Activated CD4-positive, alpha-beta memory T cell treated with anti-CD3 and anti-CD28 coated beads for 36 hours (primary cell): Measurements from ENCODE around the gene TFR2. TPM values are rescaled to one million over a fixed set of nuclear protein-coding genes. Genes with fewer than 3 reads are reported as not detected.
A peak's percentile ranks its signal among the peaks of the same experiment; 100 is the strongest.

Experiments used
- CTCF ChIA-PET: fragments of 350-600 bp; sonication (Branson Sonifier 250); formaldehyde crosslinking; loops from one replicate; lab custom pipeline; 2021; ENCODE audit warnings: antibody characterized with exemption, inconsistent platforms; lab: Charles Lee
- POLR2A ChIA-PET: fragments of 350-600 bp; sonication (Branson Sonifier 250); formaldehyde crosslinking; loops from one replicate; lab custom pipeline; 2021; ENCODE audit warnings: antibody characterized with exemption; lab: Charles Lee
- DNase-seq: peaks from one replicate; pipeline ENCODE4 v3.0.0-alpha.2; 2020
- H3K27ac Mint-ChIP-seq: one replicate; pipeline ENCODE4 v1.8.0; 2021; ENCODE audit warnings: mixed read lengths
- H3K27me3 Mint-ChIP-seq: one replicate; pipeline ENCODE4 v1.8.0; 2021; ENCODE audit warnings: mixed read lengths
- H3K36me3 Mint-ChIP-seq: one replicate; pipeline ENCODE4 v1.8.0; 2021; ENCODE audit warnings: mixed read lengths
- H3K4me1 Mint-ChIP-seq: one replicate; pipeline ENCODE4 v1.8.0; 2021; ENCODE audit warnings: low read depth, mixed read lengths
- H3K4me3 Mint-ChIP-seq: one replicate; pipeline ENCODE4 v1.8.0; 2021; ENCODE audit warnings: mild to moderate bottlenecking, mixed read lengths
- H3K9me3 Mint-ChIP-seq: one replicate; pipeline ENCODE4 v1.8.0; 2021; ENCODE audit warnings: mixed read lengths
- intact Hi-C: fragments of 100-400 bp; cut with micrococcal nuclease; formaldehyde crosslinking; loops from one replicate; pipeline ENCODE4 v1.15.1; 2023
- total RNA-seq, 2 experiments: library from RNA; stranded (reverse); gene quantifications; one replicate each; pipeline ENCODE4 v1.2.3, GENCODE V29; 2021

Gene TFR2
- total RNA-seq, 2 experiments from 2014 or later, result 8.7 to 9.9 TPM

DNA sequence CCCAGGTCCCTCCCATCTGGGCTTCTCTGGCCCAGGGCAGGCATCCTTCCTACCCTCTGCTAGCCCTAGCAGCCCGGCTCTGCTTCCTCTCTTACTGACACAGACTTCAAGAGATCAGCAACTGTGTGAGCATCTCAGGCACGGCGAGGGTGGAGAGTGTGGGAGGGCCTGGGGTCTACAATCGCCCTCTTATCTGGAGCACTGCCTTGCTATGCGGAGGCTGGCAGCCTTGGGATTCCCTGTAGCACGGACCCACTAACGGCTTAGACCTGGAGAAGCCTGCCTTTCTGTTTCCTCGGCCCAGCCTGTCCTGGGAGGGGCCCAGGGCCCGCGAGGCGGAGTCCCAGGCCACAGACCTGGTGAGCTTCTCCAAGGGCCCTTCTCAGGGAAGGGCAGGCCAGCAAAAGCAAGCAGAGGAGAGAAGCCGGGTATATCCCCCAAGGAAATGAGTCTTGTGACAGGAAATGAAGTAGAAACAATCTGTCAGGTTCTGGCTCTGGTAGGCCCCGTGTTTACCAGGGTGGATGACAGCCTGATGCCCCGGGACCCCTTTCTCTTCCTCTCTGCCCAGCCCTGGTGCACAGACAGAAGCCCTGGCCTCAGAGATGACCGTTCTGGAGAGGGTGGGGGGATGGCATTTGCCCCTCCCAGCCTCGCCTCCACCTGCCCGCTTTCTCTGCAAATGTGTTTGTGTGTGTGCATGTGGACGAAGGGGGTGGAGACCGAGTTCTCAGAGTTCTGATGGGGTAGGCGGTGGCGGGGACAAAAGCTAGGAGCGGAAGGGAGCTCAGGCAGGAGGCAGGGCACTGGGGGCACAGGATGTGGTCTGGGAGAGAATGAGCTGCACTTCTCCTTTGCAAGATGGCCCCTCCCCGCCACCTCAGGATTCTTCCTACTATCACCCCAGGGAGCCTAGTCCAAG is 58.0 kb downstream of the TFR2 start:
- intact Hi-C loops, result loop anchor here (1.0 kb wide), 1 partner anchor 37 kb away; no protein-coding TSS in a partner anchor
- ChIA-PET POLR2A (interaction anchor here (0.6 to 4.1 kb wide), 7 partner anchors 13 to 154 kb away, joined by 3 to 31 read pairs (median 5); partner anchors contain the start of genes MOSPD3 and ZCWPW1), CTCF (interaction anchor here (0.5 to 4.6 kb wide), 10 partner anchors 12 to 142 kb away, joined by 3 to 38 read pairs (median 8); partner anchors contain the start of genes GIGYF1 and POP7)
- Mint-ChIP-seq H3K27me3 (peaks cover 2% of the 10 kb centered on the region), H3K4me3 (peak overlapping the region; percentile 85), H3K4me1 (peaks cover 20% of the 10 kb centered on the region), H3K9me3 (no peaks in the 10 kb centered on the region), H3K36me3 (peaks cover 16% of the 10 kb centered on the region), H3K27ac (peak overlapping the region; percentile 98)
- DNase-seq, result peak; percentile 87

DNA sequence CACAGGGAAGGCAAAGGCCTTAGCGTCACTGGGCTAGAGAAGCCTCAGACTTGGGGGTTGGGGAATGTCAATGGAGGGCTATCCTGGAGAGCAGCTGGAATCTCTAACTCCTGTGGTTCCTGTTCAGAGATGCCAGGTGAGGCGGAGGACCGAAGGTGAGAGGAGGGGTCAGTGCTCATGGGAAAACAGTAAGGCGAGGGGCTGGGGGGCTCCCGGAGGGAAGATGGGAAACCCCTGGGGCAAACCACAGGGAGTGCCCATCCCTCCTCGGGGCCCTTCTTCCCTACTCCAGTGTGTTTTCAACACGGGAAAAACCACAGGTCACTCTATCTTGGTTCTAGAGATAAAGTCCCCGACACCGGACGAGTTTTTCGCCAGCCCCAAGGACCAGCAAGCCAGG is 58.7 kb downstream of the TFR2 start:
- Mint-ChIP-seq H3K27me3 (peaks cover 2% of the 10 kb centered on the region), H3K4me1 (peaks cover 20% of the 10 kb centered on the region), H3K9me3 (no peaks in the 10 kb centered on the region), H3K4me3 (no peak overlapping the region), H3K27ac (peak overlapping the region; percentile 98), H3K36me3 (peaks cover 17% of the 10 kb centered on the region)
- intact Hi-C loops, result loop anchor here (1.0 kb wide), 1 partner anchor 36 kb away; no protein-coding TSS in a partner anchor
- DNase-seq, result no peak
- ChIA-PET POLR2A (no interaction called here), CTCF (interaction anchor here (1.4 to 4.6 kb wide), 4 partner anchors 11 to 100 kb away, joined by 3 to 30 read pairs (median 14); no protein-coding TSS in a partner anchor)

GRCh38 chr7:100582041-100582579 is 59.2 kb downstream of the TFR2 start:
- intact Hi-C loops, result no loop called here
- Mint-ChIP-seq H3K9me3 (no peaks in the 10 kb centered on the region), H3K27me3 (peaks cover 2% of the 10 kb centered on the region), H3K4me1 (peaks cover 20% of the 10 kb centered on the region), H3K27ac (peak overlapping the region; percentile 98), H3K36me3 (peaks cover 19% of the 10 kb centered on the region), H3K4me3 (no peak overlapping the region)
- DNase-seq, result no peak
- ChIA-PET POLR2A (no interaction called here), CTCF (interaction anchor here (1.0 to 1.8 kb wide), 3 partner anchors 18 to 123 kb away, joined by 3 to 9 read pairs (median 7); no protein-coding TSS in a partner anchor)

DNA sequence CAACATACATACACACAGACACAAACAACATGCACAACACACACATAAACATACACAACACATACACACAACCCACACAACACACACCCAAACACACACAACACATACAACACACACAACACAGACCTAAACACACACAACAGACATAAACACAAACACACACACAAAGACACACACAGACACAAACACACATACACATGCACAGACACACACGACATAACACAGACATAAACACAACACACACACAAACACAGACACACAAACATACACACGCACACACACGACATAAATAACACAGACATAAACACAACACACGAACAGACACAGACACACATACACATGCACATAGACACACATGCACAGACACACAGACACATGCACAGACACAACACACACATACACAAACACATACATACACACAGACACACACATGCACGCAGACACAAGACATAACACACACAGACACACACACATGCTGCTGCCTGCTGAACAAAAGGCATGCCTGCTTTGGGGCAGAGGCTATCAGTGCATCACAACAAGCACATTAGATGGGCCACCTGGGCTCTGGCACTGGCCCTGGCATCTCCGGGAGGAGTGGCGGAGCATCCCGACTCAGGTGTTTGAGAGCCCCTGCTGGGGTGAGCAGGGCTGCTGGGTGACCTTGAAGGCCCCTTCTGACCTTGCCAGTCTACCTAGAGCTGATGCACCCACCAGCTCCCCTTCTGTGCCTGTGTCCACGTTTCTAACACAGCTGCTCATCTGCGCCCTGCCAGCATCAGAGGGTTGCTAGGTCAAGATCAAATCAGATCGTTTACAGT is 60.7 kb downstream of the TFR2 start:
- POLR2A ChIA-PET, result no interaction called here
- no peak overlapping the region for H3K27ac Mint-ChIP-seq
- CTCF ChIA-PET, result interaction anchor here (1.8 kb wide), 1 partner anchor 16 kb away, joined by 9 read pairs; no protein-coding TSS in a partner anchor
- H3K27me3 Mint-ChIP-seq, result no peaks in the 10 kb centered on the region
- peaks cover 24% of the 10 kb centered on the region for H3K36me3 Mint-ChIP-seq
- H3K9me3 Mint-ChIP-seq, result no peaks in the 10 kb centered on the region
- no peak for DNase-seq
- H3K4me1 Mint-ChIP-seq, result peaks cover 20% of the 10 kb centered on the region
- intact Hi-C loops, result no loop called here
- no peak overlapping the region for H3K4me3 Mint-ChIP-seq

DNA sequence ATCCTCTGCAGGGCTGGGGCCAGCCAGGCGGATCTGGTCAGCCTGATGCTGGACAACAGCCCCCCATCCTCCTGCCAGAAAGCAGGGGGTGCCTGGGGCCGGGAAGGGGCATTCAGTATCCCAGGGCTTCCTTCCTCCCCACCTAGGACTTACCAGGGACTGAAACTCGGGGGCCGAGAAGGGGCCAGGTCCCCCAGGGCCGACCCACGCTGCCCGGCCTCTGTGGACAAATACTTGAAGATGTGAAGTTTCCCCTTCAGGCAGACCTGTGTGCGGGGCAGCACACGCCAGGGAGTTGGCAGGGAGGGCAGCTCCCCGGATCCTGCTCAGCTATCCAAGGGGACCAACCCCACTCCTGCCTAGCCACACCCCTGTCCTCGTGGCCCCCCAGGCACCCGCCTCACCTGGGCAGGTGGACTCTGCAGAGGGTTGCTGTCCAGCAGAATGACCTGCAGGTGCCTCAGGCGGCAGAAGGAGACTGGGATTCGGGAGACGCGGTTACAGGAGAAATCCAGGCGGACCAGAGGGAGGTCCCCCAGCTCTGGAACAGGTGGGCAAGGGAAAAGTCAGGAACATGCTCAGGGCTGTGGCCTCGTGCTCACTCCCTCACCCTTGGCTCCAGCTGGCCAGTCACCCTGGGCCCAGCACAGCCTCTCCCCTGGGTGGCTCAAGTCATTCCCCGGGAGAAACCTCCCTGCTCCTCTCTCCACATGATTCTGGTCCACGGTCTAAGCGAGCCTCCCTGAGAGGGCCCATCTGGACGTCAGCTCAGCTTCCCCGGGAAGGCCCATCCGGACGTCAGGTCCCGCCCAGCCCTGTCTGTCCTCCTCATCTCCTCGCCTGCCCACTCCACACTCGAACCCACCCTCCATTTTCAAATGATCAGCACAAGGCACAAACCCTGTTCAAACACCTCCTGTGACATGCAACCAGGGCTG is 62.8 kb downstream of the TFR2 start:
- ChIA-PET POLR2A (no interaction called here), CTCF (interaction anchor here (0.9 to 1.3 kb wide), 2 partner anchors 13 to 127 kb away, joined by 3 to 5 read pairs; partner anchors contain the start of gene POP7)
- no peaks in the 10 kb centered on the region for H3K27me3 Mint-ChIP-seq
- H3K36me3 Mint-ChIP-seq, result peaks cover 34% of the 10 kb centered on the region
- H3K9me3 Mint-ChIP-seq, result no peaks in the 10 kb centered on the region
- intact Hi-C loops, result no loop called here
- no peak overlapping the region for H3K27ac Mint-ChIP-seq
- DNase-seq, result no peak
- no peak overlapping the region for H3K4me3 Mint-ChIP-seq
- peaks cover 15% of the 10 kb centered on the region for H3K4me1 Mint-ChIP-seq

DNA sequence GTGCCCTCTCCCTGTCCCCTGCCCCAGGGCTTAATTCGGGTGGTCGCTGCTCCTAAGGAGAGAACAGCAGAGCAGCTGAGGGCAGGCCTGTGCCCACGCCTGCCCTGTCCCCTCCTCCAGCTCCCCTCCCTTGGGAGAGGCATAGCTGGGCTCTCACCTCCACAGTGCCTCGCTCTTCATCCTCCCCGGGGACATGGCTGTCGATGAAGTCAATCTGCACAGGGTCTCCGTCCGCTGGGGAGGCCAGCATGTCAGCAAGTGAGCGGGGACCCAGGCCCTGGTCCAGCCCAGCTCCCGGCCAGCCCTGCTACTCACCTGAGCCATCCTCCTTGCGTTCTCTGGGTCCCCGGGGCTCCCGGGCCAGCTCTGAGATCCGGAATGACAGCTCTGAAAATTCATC is 63.8 kb downstream of the TFR2 start:
- Mint-ChIP-seq H3K27me3 (no peaks in the 10 kb centered on the region), H3K4me1 (peaks cover 4% of the 10 kb centered on the region), H3K9me3 (no peaks in the 10 kb centered on the region), H3K4me3 (no peak overlapping the region), H3K27ac (no peak overlapping the region), H3K36me3 (peaks cover 33% of the 10 kb centered on the region)
- intact Hi-C loops, result no loop called here
- no peak for DNase-seq
- ChIA-PET CTCF (interaction anchor here (1.3 kb wide), 1 partner anchor 128 kb away, joined by 5 read pairs; the partner anchor contains the start of gene POP7), POLR2A (no interaction called here)

GRCh38 chr7:100577103-100577502 is 64.2 kb downstream of the TFR2 start:
- Mint-ChIP-seq H3K27ac (no peak overlapping the region), H3K4me3 (no peak overlapping the region), H3K4me1 (peaks cover 1% of the 10 kb centered on the region), H3K36me3 (peaks cover 31% of the 10 kb centered on the region), H3K9me3 (no peaks in the 10 kb centered on the region), H3K27me3 (no peaks in the 10 kb centered on the region)
- ChIA-PET CTCF (interaction anchor here (1.3 kb wide), 1 partner anchor 129 kb away, joined by 5 read pairs; the partner anchor contains the start of gene POP7), POLR2A (no interaction called here)
- no peak for DNase-seq
- intact Hi-C loops, result no loop called here

- no peak for DNase-seq
- Mint-ChIP-seq H3K27me3 (no peaks in the 10 kb centered on the region), H3K9me3 (no peaks in the 10 kb centered on the region), H3K4me3 (no peak overlapping the region), H3K27ac (no peak overlapping the region), H3K4me1 (peaks cover 6% of the 10 kb centered on the region), H3K36me3 (peaks cover 30% of the 10 kb centered on the region)
- ChIA-PET CTCF (no interaction called here), POLR2A (no interaction called here)
- intact Hi-C loops, result no loop called here
These were observed 64.9 kb downstream of the TFR2 start for GRCh38 chr7:100576384-100576993.

- Mint-ChIP-seq H3K36me3 (peaks cover 25% of the 10 kb centered on the region), H3K27ac (no peak overlapping the region), H3K9me3 (no peaks in the 10 kb centered on the region), H3K4me3 (no peak overlapping the region), H3K27me3 (no peaks in the 10 kb centered on the region), H3K4me1 (peaks cover 6% of the 10 kb centered on the region)
- no peak for DNase-seq
- intact Hi-C loops, result no loop called here
- ChIA-PET CTCF (no interaction called here), POLR2A (no interaction called here)
These were observed 65.5 kb downstream of the TFR2 start for GRCh38 chr7:100575746-100576383.

DNA sequence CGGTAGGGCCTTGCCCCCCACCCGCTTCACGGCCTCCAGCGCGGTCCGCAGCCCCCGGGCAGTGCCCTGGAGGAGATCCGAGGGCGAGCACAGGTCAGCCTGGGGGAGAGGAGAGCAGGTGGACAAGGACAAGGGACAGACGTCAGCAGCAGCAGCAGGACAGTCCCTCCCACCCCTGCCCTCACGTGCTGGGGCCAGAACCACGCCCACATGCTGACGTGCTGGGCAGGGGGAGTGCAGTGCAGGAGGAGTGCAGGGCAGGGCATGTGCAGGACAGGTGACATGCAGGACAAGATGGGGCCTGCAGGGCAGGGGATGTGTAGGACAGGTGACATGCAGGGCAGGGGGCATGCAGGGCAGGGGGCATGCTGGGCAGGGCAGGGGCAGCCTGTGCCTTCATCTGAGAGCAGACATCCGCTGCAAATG is 66.1 kb downstream of the TFR2 start:
- H3K4me1 Mint-ChIP-seq, result peaks cover 9% of the 10 kb centered on the region
- H3K27ac Mint-ChIP-seq, result no peak overlapping the region
- peaks cover 25% of the 10 kb centered on the region for H3K36me3 Mint-ChIP-seq
- ChIA-PET POLR2A (no interaction called here), CTCF (interaction anchor here (0.9 kb wide), 1 partner anchor 10 kb away, joined by 3 read pairs; no protein-coding TSS in a partner anchor)
- no peaks in the 10 kb centered on the region for H3K27me3 Mint-ChIP-seq
- intact Hi-C loops, result no loop called here
- H3K4me3 Mint-ChIP-seq, result no peak overlapping the region
- no peak for DNase-seq
- H3K9me3 Mint-ChIP-seq, result no peaks in the 10 kb centered on the region
